Measurements from ENCODE around the gene WIPF1. TPM values are rescaled to one million over a fixed set of nuclear protein-coding genes. Genes with fewer than 3 reads are reported as not detected.

The WIPF1 gene
- total and polyA plus RNA-seq, 2 experiments from 2014 or later: 20.1 to 32.7 TPM

DNA sequence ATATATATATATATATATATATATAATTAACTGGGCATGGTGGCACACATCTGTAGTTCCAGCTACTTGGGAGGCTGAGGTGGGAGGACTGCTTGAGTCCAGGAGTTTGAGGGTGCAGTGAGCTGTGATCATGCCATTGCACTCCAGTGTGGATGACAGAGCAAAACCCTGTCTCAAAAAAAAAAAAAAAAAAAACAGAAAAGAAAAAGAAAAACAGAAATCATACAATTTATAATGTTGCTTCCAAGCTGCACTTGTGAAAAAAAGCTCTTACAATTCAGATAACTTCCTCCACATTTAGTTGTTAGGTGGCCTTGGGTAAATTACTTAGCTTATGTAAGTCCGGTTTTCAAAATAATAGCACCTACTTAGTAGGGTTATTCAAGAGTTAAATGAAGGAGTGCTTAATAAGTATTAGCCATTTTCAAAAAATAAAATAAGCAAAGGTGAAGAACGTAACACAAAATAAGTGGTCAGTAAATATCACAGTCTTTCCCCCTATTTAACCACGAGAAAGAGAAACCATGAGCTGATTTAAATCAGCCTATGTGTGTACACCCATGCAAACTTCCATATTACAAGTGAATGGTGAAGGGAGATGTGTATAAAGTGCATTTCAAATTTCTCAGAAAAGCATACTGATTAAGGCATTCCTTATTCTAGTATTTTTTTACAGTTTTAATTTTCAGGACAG, 2.3 kb downstream of the WIPF1 start:
- H2AFZ ChIP-seq: no peak overlapping the region
- no peaks in the 10 kb centered on the region for H3K79me2 ChIP-seq
- DNase-seq (ENCODE audit: low spot score): no peak
- no peak overlapping the region for H3K27ac ChIP-seq
- TF ChIP-seq CTCF (IDR thresholded peaks at IDR 0.05; ENCODE audit: poor library complexity): no peak
- no peak for TF ChIP-seq EZH2 (IDR thresholded peaks at IDR 0.05; ENCODE audit: borderline replicate concordance)
- TF ChIP-seq EZH2phosphoT487 (IDR thresholded peaks at IDR 0.05; ENCODE audit: low read depth, severe bottlenecking, unreplicated experiment): no peak
- H3K36me3 ChIP-seq (replicated peaks; ENCODE audit: insufficient read depth, low read depth): no peaks in the 10 kb centered on the region
- no peaks in the 10 kb centered on the region for H3K9me3 ChIP-seq (ENCODE audit: low read depth)
- H3K4me2 ChIP-seq: no peak overlapping the region
- no peaks in the 10 kb centered on the region for H4K20me1 ChIP-seq (ENCODE audit: insufficient read depth, poor library complexity, severe bottlenecking)
- no peak overlapping the region for H3K4me3 ChIP-seq
- H3K4me1 ChIP-seq (ENCODE audit: insufficient read depth): no peaks in the 10 kb centered on the region
- no peaks in the 10 kb centered on the region for H3K27me3 ChIP-seq
- WGBS (ENCODE audit: low lambda C conversion rate, missing lambda C conversion rate): 94% methylated on average over 3 of the region's 3 CpGs
- no peaks in the 10 kb centered on the region for H3K9me2 ChIP-seq (replicated peaks; ENCODE audit: insufficient read depth)

DNA sequence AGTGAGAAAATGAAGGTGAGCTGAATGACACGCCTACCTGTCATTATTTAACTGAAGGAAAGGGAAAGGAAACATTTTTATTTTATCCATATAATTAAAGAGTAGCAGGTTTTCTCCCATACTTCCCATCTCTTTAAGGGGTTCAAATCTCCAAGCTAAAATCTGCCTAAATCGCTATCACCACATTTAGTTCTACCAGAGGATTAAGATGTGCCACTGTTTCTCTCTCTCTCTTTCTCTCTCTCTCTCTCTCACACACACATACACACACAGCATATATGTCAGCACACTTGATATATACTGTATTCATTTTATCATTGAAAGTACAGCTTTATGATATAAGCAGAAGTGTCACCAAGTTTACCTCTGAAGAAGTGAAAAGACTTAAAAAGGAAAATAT, 3.1 kb downstream of the WIPF1 start:
- no peak overlapping the region for H3K27ac ChIP-seq
- no peak for TF ChIP-seq EZH2 (IDR thresholded peaks at IDR 0.05; ENCODE audit: borderline replicate concordance)
- TF ChIP-seq EZH2phosphoT487 (IDR thresholded peaks at IDR 0.05; ENCODE audit: low read depth, severe bottlenecking, unreplicated experiment): no peak
- TF ChIP-seq CTCF (IDR thresholded peaks at IDR 0.05; ENCODE audit: poor library complexity): no peak
- H3K4me1 ChIP-seq (ENCODE audit: insufficient read depth): no peaks in the 10 kb centered on the region
- 95% methylated on average over 2 of the region's 2 CpGs for WGBS (ENCODE audit: low lambda C conversion rate, missing lambda C conversion rate)
- H3K9me3 ChIP-seq (ENCODE audit: low read depth): no peaks in the 10 kb centered on the region
- no peaks in the 10 kb centered on the region for H3K9me2 ChIP-seq (replicated peaks; ENCODE audit: insufficient read depth)
- H2AFZ ChIP-seq: no peak overlapping the region
- no peaks in the 10 kb centered on the region for H4K20me1 ChIP-seq (ENCODE audit: insufficient read depth, poor library complexity, severe bottlenecking)
- no peak overlapping the region for H3K4me2 ChIP-seq
- H3K36me3 ChIP-seq (replicated peaks; ENCODE audit: insufficient read depth, low read depth): no peaks in the 10 kb centered on the region
- DNase-seq (ENCODE audit: low spot score): no peak
- H3K79me2 ChIP-seq: no peaks in the 10 kb centered on the region
- no peak overlapping the region for H3K4me3 ChIP-seq
- H3K27me3 ChIP-seq: no peaks in the 10 kb centered on the region

GRCh38 chr2:174593574-174594203, 3.9 kb downstream of the WIPF1 start:
- no peaks in the 10 kb centered on the region for H3K4me1 ChIP-seq (ENCODE audit: insufficient read depth)
- WGBS (ENCODE audit: low lambda C conversion rate, missing lambda C conversion rate): 46% methylated on average over 6 of the region's 6 CpGs
- no peaks in the 10 kb centered on the region for H3K36me3 ChIP-seq (replicated peaks; ENCODE audit: insufficient read depth, low read depth)
- no peak overlapping the region for H3K27ac ChIP-seq
- no peaks in the 10 kb centered on the region for H3K9me3 ChIP-seq (ENCODE audit: low read depth)
- peak overlapping the region; percentile 26 for H3K4me2 ChIP-seq
- H3K79me2 ChIP-seq: no peaks in the 10 kb centered on the region
- no peaks in the 10 kb centered on the region for H3K9me2 ChIP-seq (replicated peaks; ENCODE audit: insufficient read depth)
- no peak overlapping the region for H3K4me3 ChIP-seq
- DNase-seq (ENCODE audit: low spot score): no peak
- no peaks in the 10 kb centered on the region for H4K20me1 ChIP-seq (ENCODE audit: insufficient read depth, poor library complexity, severe bottlenecking)
- H3K27me3 ChIP-seq: no peaks in the 10 kb centered on the region
- no peak overlapping the region for H2AFZ ChIP-seq
- no peak for TF ChIP-seq CTCF (IDR thresholded peaks at IDR 0.05; ENCODE audit: poor library complexity)
- no peak for TF ChIP-seq EZH2phosphoT487 (IDR thresholded peaks at IDR 0.05; ENCODE audit: low read depth, severe bottlenecking, unreplicated experiment)
- no peak for TF ChIP-seq EZH2 (IDR thresholded peaks at IDR 0.05; ENCODE audit: borderline replicate concordance)

Data from hepatocyte (in vitro differentiated cells).